PC-9 (cell line): ENCODE results near the gene CCDC192.

Source experiments
- EZH2 ChIP-seq: fragments of 200-600 bp; sonication (generic); IDR thresholded peaks from 2 replicates; pipeline ENCODE4 v1.8.0; 2017; ENCODE audit warnings: antibody characterized with exemption, low read depth
- TF ChIP-seq, protein P1 (sequence below): fragments of 200-600 bp; sonication (generic); conservative IDR thresholded peaks from 2 replicates; pipeline ENCODE4 v1.6.1; 2017; ENCODE audit warnings: mixed run types, antibody characterized with exemption, mild to moderate bottlenecking, moderate library complexity

GRCh38 chr5:127907907-127908306 is 204.7 kb downstream of the CCDC192 start:
- TF ChIP-seq, protein P1, sequence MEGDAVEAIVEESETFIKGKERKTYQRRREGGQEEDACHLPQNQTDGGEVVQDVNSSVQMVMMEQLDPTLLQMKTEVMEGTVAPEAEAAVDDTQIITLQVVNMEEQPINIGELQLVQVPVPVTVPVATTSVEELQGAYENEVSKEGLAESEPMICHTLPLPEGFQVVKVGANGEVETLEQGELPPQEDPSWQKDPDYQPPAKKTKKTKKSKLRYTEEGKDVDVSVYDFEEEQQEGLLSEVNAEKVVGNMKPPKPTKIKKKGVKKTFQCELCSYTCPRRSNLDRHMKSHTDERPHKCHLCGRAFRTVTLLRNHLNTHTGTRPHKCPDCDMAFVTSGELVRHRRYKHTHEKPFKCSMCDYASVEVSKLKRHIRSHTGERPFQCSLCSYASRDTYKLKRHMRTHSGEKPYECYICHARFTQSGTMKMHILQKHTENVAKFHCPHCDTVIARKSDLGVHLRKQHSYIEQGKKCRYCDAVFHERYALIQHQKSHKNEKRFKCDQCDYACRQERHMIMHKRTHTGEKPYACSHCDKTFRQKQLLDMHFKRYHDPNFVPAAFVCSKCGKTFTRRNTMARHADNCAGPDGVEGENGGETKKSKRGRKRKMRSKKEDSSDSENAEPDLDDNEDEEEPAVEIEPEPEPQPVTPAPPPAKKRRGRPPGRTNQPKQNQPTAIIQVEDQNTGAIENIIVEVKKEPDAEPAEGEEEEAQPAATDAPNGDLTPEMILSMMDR = no peak
- TF ChIP-seq EZH2 = no peak
